Thyroid gland (tissue), 4 donors: ENCODE measurements around the gene ATG9B. TPM values are rescaled to one million over a fixed set of nuclear protein-coding genes. Genes with fewer than 3 reads are reported as not detected.

ENCODE experiments used
- DNase-seq, 2 donors: peaks; one replicate each; pipeline ENCODE4 v3.0.0-alpha.2; 2019
- H3K27ac ChIP-seq, 3 donors: fragments of 200-600 bp; sonication (generic); 1 replicate in 2 of 3; 2 replicates in 1 of 3; pipeline ENCODE4 v1.5.1; 2016 to 2019; ENCODE audit warnings: mild to moderate bottlenecking in 1 of 3, moderate library complexity in 1 of 3
- H3K27me3 ChIP-seq: fragments of 200-600 bp; sonication (generic); one replicate; pipeline ENCODE4 v1.5.1; 2019
- H3K36me3 ChIP-seq, 2 donors: fragments of 200-600 bp; sonication (generic); one replicate each; pipeline ENCODE4 v1.5.1; 2016 to 2019
- H3K4me1 ChIP-seq, 2 donors: fragments of 200-600 bp; sonication (generic); one replicate each; pipeline ENCODE4 v1.5.1; 2017 to 2019
- H3K4me3 ChIP-seq, 3 donors: fragments of 200-600 bp; sonication (generic); replicated peaks in 1 of 3; 1 replicate in 2 of 3; 2 replicates in 1 of 3; pipeline ENCODE4 v1.5.1; 2016; ENCODE audit warnings: mild to moderate bottlenecking in 1 of 3
- H3K9me3 ChIP-seq: fragments of 200-600 bp; sonication (generic); one replicate; pipeline ENCODE4 v1.5.1; 2017
- POLR2A ChIP-seq, 2 donors: fragments of 450-650 bp; IDR thresholded peaks; one replicate each; pipeline ENCODE4 v1.6.1; 2017; ENCODE audit warnings: antibody characterized with exemption in 2 of 2, mild to moderate bottlenecking in 2 of 2, moderate library complexity in 1 of 2
- WGBS, 2 donors: methylation state at CpG; one replicate each; pipeline ENCODE4 v1.1.5; 2017; 5-methylcytosine and 5-hydroxymethylcytosine counted together
- intact Hi-C: fragments of 100-400 bp; cut with DNase I; formaldehyde crosslinking; loops from one replicate; pipeline ENCODE4 v1.15.1; 2023
- total RNA-seq, 4 donors: library from RNA; depleted of rRNA; stranded (reverse); fragments of >200 nt; gene quantifications; one replicate each; pipeline ENCODE4 v1.2.3, GENCODE V29; 2016
- TF ChIP-seq, protein P1 (sequence below), 6 experiments: fragments of 200-600 bp in 3 of 6; fragments of 450-650 bp in 3 of 6; sonication (generic) in 3 of 6; IDR thresholded peaks; one replicate each; pipeline ENCODE4 v1.5.1; 2016 to 2019; ENCODE audit warnings: antibody characterized with exemption in 6 of 6, mild to moderate bottlenecking in 2 of 6, inconsistent platforms in 1 of 6, moderate library complexity in 1 of 6

Gene ATG9B
- total RNA-seq, 4 donors from 2014 or later: 0.27 TPM; not detected in 3

DNA sequence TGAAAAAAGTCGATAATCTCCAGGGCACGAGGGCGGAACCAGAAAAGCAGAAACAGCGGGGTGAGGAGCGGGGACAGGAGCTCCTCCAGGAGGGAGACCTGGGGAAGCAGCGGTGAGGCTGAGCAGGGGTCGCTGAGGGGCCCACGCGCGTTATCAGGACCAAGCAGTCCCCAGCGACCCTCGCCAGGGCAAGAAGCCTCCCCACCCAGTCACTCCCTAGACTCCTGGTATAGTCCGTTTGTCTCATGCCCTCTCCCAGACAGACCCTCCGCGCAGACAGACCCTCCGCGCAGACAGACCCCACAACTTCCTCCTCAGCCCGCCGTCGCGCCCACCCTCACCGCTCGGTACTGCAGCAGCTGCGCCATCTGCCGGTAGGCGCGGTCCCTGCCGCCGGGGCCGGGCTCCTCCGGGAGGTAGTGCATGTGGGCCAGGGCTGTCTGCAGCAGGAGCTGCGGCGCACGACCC is 6.3 kb downstream of the ATG9B start:
- H3K36me3 ChIP-seq: no peaks in the 10 kb centered on the region
- DNase-seq: peak; percentile 49 to 50
- H3K9me3 ChIP-seq: no peaks in the 10 kb centered on the region
- intact Hi-C loops: no loop called here
- TF ChIP-seq, protein P1, sequence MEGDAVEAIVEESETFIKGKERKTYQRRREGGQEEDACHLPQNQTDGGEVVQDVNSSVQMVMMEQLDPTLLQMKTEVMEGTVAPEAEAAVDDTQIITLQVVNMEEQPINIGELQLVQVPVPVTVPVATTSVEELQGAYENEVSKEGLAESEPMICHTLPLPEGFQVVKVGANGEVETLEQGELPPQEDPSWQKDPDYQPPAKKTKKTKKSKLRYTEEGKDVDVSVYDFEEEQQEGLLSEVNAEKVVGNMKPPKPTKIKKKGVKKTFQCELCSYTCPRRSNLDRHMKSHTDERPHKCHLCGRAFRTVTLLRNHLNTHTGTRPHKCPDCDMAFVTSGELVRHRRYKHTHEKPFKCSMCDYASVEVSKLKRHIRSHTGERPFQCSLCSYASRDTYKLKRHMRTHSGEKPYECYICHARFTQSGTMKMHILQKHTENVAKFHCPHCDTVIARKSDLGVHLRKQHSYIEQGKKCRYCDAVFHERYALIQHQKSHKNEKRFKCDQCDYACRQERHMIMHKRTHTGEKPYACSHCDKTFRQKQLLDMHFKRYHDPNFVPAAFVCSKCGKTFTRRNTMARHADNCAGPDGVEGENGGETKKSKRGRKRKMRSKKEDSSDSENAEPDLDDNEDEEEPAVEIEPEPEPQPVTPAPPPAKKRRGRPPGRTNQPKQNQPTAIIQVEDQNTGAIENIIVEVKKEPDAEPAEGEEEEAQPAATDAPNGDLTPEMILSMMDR (IDR thresholded peaks at IDR 0.05): peak; percentile 61 to 90 (median 70)
- no peak for TF ChIP-seq POLR2A (IDR thresholded peaks at IDR 0.05)
- peaks cover 4% of the 10 kb centered on the region for H3K27me3 ChIP-seq
- H3K4me1 ChIP-seq: peaks cover 7 to 26% of the 10 kb centered on the region in 2 donors
- H3K27ac ChIP-seq: no peak overlapping the region
- no peak overlapping the region for H3K4me3 ChIP-seq
- 6 to 10% methylated on average over 17 to 34 of the region's 34 CpGs for whole genome bisulfite sequencing, 2 donors

DNA sequence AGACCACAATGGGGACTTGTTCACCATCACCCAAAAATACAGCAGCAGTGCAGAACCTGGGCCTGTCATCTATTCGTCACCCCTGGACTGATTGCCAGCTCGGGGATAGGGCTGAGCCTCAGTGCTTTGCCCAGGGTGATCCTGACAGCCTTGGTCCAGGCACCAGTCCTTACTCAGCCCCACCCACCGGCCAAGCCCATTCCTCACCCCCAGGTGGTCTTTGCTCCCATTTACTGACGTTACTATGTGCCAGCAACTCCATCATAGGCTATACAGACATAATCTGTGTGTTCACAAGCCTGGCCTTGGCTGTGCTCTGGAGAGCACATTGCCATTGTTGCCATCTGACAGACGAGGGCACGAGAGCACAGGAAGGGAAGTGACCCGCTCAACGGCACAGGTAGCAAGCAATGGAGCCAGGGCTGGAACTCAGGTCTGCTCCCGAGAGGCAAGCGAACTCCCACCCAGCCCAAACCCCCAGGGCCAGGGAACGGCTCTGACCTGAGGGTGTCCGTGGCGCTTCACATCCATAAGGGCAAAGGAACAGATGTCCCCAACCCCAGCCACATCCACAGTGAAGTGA is 6.8 kb downstream of the ATG9B start:
- no peak for DNase-seq
- Histone ChIP-seq H3K27ac (no peak overlapping the region), H3K27me3 (peaks cover 4% of the 10 kb centered on the region), H3K4me1 (peaks cover 7 to 26% of the 10 kb centered on the region in 2 donors), H3K4me3 (no peak overlapping the region), H3K9me3 (no peaks in the 10 kb centered on the region), H3K36me3 (no peaks in the 10 kb centered on the region)
- WGBS, 2 donors: 51% methylated on average over 5 to 13 of the region's 13 CpGs
- intact Hi-C loops: no loop called here
- TF ChIP-seq, protein P1 (IDR thresholded peaks at IDR 0.05): no peak

DNA sequence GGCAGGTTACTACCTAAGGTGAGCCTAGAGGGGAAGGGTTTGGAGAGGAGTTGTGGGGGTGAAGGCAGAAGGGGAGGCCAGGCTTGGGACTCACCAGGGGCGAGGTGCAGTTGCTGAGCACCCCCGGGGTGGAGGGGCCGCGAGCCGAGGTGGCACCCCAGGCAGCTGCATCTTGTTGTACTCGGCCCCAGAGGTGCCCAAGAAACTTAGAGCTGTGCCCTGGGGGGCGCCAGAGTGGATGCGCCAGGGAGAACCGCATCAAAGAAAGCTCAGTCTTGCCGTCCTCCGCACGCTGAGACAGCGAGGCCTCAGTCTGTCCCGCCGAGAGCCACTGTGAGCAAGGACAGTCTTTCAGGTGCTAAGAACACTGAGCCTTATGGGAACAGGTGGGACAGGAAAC is 7.4 kb downstream of the ATG9B start:
- Histone ChIP-seq H3K27ac (no peak overlapping the region), H3K27me3 (peaks cover 4% of the 10 kb centered on the region), H3K4me1 (peaks cover 7 to 26% of the 10 kb centered on the region in 2 donors), H3K4me3 (no peak overlapping the region), H3K9me3 (no peaks in the 10 kb centered on the region), H3K36me3 (no peaks in the 10 kb centered on the region)
- TF ChIP-seq POLR2A (IDR thresholded peaks at IDR 0.05): no peak
- TF ChIP-seq, protein P1 (IDR thresholded peaks at IDR 0.05): no peak
- DNase-seq: no peak
- intact Hi-C loops: no loop called here
- 87 to 93% methylated on average over 13 to 15 of the region's 15 CpGs for WGBS, 2 donors

DNA sequence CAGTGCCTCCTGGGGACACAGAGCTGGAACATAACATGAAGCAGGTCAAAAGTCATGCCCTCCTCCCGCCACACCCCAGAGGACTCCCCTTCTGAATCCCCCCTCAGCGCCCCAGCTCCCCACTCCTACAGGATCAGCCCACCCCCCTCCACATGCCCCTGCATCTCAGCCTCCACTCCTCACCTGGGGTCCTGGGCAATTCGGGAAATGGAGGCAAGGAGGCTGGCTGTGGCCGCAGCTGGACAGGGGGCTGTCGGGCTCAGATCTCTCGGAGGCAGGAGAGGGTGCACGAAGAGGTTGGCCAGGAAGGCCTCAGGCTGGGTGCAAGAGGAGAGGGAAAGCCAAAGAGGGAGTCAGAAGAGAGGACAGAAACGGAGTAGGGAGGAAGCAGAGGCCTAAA is 7.8 kb downstream of the ATG9B start:
- intact Hi-C loops: no loop called here
- Histone ChIP-seq H3K27ac (no peak overlapping the region), H3K36me3 (no peaks in the 10 kb centered on the region), H3K9me3 (no peaks in the 10 kb centered on the region), H3K4me1 (peaks cover 7 to 26% of the 10 kb centered on the region in 2 donors), H3K4me3 (no peak overlapping the region), H3K27me3 (peaks cover 4% of the 10 kb centered on the region)
- WGBS, 2 donors: 85 to 87% methylated on average over 7 to 8 of the region's 8 CpGs
- TF ChIP-seq, protein P1 (IDR thresholded peaks at IDR 0.05): no peak
- no peak for TF ChIP-seq POLR2A (IDR thresholded peaks at IDR 0.05)
- no peak for DNase-seq

DNA sequence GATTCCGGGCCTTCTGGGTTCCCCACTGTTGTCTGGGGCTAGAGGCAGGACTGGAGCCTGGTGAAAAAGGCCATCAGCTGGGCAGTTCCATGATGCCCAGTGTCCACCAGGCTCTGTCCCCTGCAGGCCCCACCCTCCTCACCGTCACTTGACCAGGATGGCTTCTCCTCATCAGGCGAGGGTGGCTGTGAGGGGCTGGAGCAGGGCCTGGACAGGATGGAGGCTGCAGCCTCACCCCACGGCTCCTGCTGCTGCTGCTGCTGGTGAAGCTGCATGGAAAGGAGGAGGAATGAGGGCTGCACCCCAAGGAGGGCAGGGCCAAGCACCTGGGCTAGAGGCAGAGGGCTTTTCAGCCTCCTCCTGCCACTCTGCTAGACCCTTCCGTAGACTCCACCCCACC is 8.3 kb downstream of the ATG9B start:
- H3K4me3 ChIP-seq: no peak overlapping the region
- H3K36me3 ChIP-seq: no peaks in the 10 kb centered on the region
- H3K27me3 ChIP-seq: peaks cover 4% of the 10 kb centered on the region
- TF ChIP-seq POLR2A (IDR thresholded peaks at IDR 0.05): no peak
- TF ChIP-seq, protein P1 (IDR thresholded peaks at IDR 0.05): no peak
- no peaks in the 10 kb centered on the region for H3K9me3 ChIP-seq
- intact Hi-C loops: no loop called here
- peaks cover 7 to 26% of the 10 kb centered on the region in 2 donors for H3K4me1 ChIP-seq
- no peak overlapping the region for H3K27ac ChIP-seq
- WGBS, 2 donors: 86 to 96% methylated on average over 3 of the region's 5 CpGs
- DNase-seq: no peak
